Cardiac muscle cell (in vitro differentiated cells and primary cell): ENCODE measurements around the gene OGG1. TPM values are rescaled to one million over a fixed set of nuclear protein-coding genes. Genes with fewer than 3 reads are reported as not detected.

Source experiments
- DNase-seq, 2 donors: peaks; one replicate each; pipeline versions ENCODE4 v3.0.0 to v3.0.0-alpha.2; 2010 to 2017; ENCODE audit warnings: low read depth in 1 of 2, low spot score in 1 of 2
- H3K27ac ChIP-seq: fragments of 200-600 bp; sonication (generic); 2 replicates; pipeline ENCODE4 v1.5.1; 2016
- H3K27me3 ChIP-seq: fragments of 200-600 bp; sonication (generic); 2 replicates; pipeline ENCODE4 v1.6.0; 2016; ENCODE audit warnings: control low read depth
- H3K36me3 ChIP-seq: fragments of 200-600 bp; sonication (generic); 2 replicates; pipeline ENCODE4 v1.5.1; 2016; ENCODE audit warnings: control low read depth
- H3K4me1 ChIP-seq: fragments of 200-600 bp; sonication (generic); 2 replicates; pipeline ENCODE4 v1.8.1; 2017; ENCODE audit warnings: low read depth, mild to moderate bottlenecking, mixed run types
- H3K4me3 ChIP-seq: fragments of 200-600 bp; sonication (generic); 2 replicates; pipeline ENCODE4 v1.5.1; 2016; ENCODE audit warnings: mild to moderate bottlenecking
- H3K9me3 ChIP-seq: fragments of 200-600 bp; sonication (generic); 2 replicates; pipeline ENCODE4 v1.5.1; 2017; ENCODE audit warnings: low read depth, mild to moderate bottlenecking, control low read depth
- polyA plus RNA-seq: library from polyadenylated mRNA; unstranded; fragments of >200 nt; fragmentation: Nextera tagmentation; extraction: Ambion mirVana; gene quantifications from 2 replicates; pipeline ENCODE4 v1.2.1, GENCODE V29; 2016
- total RNA-seq: library from RNA; depleted of rRNA; stranded (reverse); fragments of >200 nt; gene quantifications from 2 replicates; pipeline ENCODE4 v1.2.3, GENCODE V29; 2016
- TF ChIP-seq, protein P1 (sequence below): IDR thresholded peaks from 2 replicates; pipeline ENCODE4 v1.5.1; 2012; ENCODE audit warnings: low read depth, mild to moderate bottlenecking, low read length

The OGG1 gene
- total and polyA plus RNA-seq, 2 experiments from 2014 or later, result 32.1 to 45.9 TPM

DNA sequence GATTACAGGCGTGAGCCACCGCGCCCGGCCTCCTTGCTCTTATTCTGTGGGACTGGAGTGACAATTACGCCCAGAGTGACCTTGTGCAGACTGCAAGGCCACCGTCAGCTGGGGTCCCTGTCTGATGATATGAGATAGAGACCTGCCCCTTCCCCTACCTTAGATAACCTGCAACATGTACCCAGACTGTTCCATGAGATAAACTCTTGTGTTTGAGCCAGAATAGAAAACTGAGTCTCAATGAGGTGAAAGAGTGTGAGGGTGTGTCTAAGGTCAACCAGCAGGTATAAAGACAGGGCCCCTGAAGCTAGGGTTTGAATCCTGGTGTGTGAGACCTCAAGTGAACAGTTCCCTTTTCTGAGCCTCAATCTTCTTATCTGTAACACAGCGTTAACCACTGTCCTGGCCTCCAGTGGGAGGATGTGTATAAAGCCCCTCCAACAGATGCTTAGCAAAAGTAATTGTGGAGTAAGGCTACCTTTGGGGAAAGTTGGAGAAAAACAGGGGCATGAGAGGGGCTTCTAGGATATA lies 36.5 kb downstream of the OGG1 start:
- H3K27ac ChIP-seq, result no peak overlapping the region
- DNase-seq, result no peak
- TF ChIP-seq, protein P1, sequence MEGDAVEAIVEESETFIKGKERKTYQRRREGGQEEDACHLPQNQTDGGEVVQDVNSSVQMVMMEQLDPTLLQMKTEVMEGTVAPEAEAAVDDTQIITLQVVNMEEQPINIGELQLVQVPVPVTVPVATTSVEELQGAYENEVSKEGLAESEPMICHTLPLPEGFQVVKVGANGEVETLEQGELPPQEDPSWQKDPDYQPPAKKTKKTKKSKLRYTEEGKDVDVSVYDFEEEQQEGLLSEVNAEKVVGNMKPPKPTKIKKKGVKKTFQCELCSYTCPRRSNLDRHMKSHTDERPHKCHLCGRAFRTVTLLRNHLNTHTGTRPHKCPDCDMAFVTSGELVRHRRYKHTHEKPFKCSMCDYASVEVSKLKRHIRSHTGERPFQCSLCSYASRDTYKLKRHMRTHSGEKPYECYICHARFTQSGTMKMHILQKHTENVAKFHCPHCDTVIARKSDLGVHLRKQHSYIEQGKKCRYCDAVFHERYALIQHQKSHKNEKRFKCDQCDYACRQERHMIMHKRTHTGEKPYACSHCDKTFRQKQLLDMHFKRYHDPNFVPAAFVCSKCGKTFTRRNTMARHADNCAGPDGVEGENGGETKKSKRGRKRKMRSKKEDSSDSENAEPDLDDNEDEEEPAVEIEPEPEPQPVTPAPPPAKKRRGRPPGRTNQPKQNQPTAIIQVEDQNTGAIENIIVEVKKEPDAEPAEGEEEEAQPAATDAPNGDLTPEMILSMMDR, result no peak
- peaks cover 28% of the 10 kb centered on the region for H3K36me3 ChIP-seq
- no peaks in the 10 kb centered on the region for H3K9me3 ChIP-seq
- H3K4me3 ChIP-seq, result no peak overlapping the region
- no peaks in the 10 kb centered on the region for H3K4me1 ChIP-seq
- H3K27me3 ChIP-seq, result no peaks in the 10 kb centered on the region

DNA sequence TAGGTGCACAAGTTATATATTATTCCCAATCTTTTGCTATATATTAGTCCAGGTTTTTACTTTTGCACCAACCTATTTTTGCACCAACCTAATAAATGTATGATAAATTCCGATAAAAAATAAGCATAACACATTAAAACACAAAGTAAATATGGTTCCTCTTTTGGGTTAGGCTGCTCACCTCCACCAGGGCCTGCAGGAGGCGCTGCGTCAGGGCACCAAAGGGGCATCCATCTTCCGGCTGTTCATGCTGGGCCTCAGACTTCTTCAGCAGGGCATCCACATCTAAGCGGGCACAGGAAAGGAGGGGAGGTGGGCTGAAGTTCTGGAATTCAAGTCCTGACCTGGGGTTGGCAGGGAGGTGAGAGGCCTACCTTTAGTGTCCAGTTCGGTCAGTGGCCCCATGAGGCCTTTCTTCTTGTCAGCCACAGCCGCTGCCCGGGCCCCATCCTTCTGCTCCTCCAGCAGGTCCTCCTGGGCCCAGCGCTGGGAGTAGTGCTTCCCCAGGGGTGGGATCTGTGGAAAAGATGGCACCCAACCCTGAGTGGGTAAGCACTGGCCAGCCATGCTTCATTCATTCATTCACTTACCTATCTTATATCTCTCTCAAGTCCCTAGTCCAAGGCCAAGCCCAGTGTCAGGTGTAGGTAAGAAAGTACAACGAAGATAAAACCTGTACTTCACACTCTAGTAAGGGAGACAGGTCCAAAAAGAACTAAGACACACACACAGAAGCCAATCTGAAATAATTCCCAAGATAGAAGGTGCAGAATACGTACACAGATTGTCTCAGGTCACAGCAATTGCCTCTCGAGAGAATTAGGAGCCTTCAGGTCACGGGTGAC lies 37.3 kb downstream of the OGG1 start:
- no peak overlapping the region for H3K4me3 ChIP-seq
- peaks cover 5% of the 10 kb centered on the region for H3K4me1 ChIP-seq
- peaks cover 26% of the 10 kb centered on the region for H3K36me3 ChIP-seq
- TF ChIP-seq, protein P1, result peak; percentile 47
- DNase-seq, result no peak
- no peaks in the 10 kb centered on the region for H3K27me3 ChIP-seq
- no peaks in the 10 kb centered on the region for H3K9me3 ChIP-seq
- H3K27ac ChIP-seq, result peak overlapping the region; percentile 6

DNA sequence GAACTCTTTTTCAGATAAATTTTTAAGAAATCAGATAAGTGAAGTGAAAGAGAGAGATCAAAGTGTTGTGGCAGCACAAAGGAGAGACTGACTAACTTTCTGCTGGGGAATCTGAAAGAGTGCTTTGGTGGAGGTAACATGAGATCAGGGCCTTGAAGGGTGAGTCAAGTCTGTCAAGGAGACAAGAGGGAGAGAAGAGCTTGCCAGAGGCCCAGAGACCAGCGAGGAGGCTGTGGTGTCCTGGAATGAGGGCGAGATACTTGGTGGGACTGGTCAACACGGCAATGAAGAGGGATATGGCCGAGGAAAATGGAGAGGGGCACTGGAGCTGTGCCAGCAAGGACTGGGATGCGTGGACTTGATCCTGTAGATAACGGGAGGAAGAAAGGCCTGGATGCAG lies 38.0 kb downstream of the OGG1 start:
- peak overlapping the region; percentile 6 for H3K27ac ChIP-seq
- TF ChIP-seq, protein P1, result no peak
- DNase-seq, result no peak
- peaks cover 19% of the 10 kb centered on the region for H3K36me3 ChIP-seq
- no peaks in the 10 kb centered on the region for H3K27me3 ChIP-seq
- no peak overlapping the region for H3K4me3 ChIP-seq
- H3K4me1 ChIP-seq, result peaks cover 5% of the 10 kb centered on the region
- no peaks in the 10 kb centered on the region for H3K9me3 ChIP-seq

DNA sequence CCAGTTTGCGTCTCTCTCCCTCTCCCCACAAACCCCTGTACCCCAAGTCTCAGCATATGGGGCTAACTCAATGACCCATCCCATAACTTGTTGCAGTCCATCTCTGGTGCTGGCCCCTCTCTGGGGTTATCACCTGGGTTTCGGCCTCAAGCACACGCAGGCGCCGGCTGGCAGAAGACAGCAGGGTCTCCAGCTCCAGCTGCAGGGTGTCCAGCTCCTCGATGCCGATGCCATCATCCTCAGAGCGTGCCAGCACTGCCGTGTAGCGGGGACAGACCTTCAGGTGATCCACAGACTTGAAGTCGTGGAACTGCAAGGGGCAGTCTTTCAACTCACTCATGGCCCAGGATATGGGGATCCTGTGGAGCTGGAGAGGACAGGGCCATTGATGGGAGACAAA lies 41.4 kb downstream of the OGG1 start:
- peaks cover 13% of the 10 kb centered on the region for H3K4me1 ChIP-seq
- H3K27me3 ChIP-seq, result no peaks in the 10 kb centered on the region
- H3K36me3 ChIP-seq, result peaks cover 3% of the 10 kb centered on the region
- peak overlapping the region; percentile 100 for H3K27ac ChIP-seq
- DNase-seq, result no peak
- no peaks in the 10 kb centered on the region for H3K9me3 ChIP-seq
- no peak overlapping the region for H3K4me3 ChIP-seq
- TF ChIP-seq, protein P1, result no peak

DNA sequence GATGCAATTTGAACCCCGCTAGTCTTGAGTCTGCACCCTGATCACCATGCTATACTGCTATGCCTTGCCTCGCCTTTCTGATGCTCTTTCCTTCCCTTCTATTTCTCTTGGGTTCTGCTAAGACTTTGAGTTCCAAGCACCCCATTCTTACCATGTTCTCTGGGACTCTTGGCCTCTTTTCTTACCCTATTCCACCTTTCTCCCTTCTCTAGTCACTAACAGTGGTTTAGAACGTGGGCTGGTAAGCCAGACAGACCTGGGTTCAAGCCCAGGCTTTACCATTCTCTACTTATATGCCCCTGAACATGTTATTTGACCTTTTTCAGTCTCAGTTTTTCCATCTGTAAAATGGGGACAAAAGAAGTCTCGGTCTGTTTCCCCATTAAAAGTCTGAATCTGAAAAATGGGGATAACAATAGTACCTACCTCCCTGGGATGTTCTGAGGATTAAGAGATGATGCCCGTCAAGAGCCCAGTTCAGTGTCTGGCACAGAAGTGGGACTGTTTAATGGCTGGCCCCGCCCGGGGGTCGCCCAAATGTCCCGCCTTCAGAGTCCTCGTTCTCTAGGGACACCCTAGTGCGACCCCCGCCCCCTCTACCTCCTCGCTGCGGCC lies 42.1 kb downstream of the OGG1 start:
- TF ChIP-seq, protein P1, result no peak
- Histone ChIP-seq H3K27me3 (no peaks in the 10 kb centered on the region), H3K27ac (peak overlapping the region; percentile 100), H3K4me1 (peaks cover 13% of the 10 kb centered on the region), H3K36me3 (no peaks in the 10 kb centered on the region), H3K4me3 (peak overlapping the region; percentile 87), H3K9me3 (no peaks in the 10 kb centered on the region)
- DNase-seq, result no peak
